SK-N-MC (cell line): ENCODE measurements around the gene CFAP46.

Source experiments
- EZH2 ChIP-seq: fragments of 200-600 bp; sonication (generic); IDR thresholded peaks from one replicate; pipeline ENCODE4 v1.6.1; 2017; ENCODE audit warnings: antibody characterized with exemption
- POLR2AphosphoS5 ChIP-seq: IDR thresholded peaks from 2 replicates; pipeline ENCODE4 v1.6.1; 2012; ENCODE audit warnings: mild to moderate bottlenecking, low read depth, low read length, borderline replicate concordance

- no peak for TF ChIP-seq POLR2AphosphoS5
- no peak for TF ChIP-seq EZH2
These were observed 134.7 kb downstream of the CFAP46 start for GRCh38 chr10:132807621-132808049.
